ENCODE data around the gene HLA-G. TPM values are rescaled to one million over a fixed set of nuclear protein-coding genes. Genes with fewer than 3 reads are reported as not detected.

Gene HLA-G
- 0.20 TPM in 1 of 2 replicates, not detected in the other for total RNA-seq

GRCh38 chr6:29827579-29828470 is at the start of gene HLA-G:
Gene HLA-G (plus strand): TSS chr6:29827825. CDS start chr6:29827845, 20 bp downstream.

Small RNAs within 50 kb of the gene (small RNA-seq; reads per million reads assigned to genes)
- not detected for gene MICG

Other genes starting within 250 kb of the HLA-G start
- not detected in 2 replicates for gene OR2H2, start 242.7 kb upstream of the HLA-G start, total RNA-seq
- 11.4 and 13.1 TPM in 2 replicates for gene GABBR1, start 194.6 kb upstream of the HLA-G start, total RNA-seq
- not detected in 2 replicates for gene MOG, start 170.7 kb upstream of the HLA-G start, total RNA-seq
- 0.73 and 2.7 TPM in 2 replicates for gene ZFP57, start 146.7 kb upstream of the HLA-G start, total RNA-seq
- gene HLA-F, start 104.4 kb upstream of the HLA-G start, total RNA-seq, result 4.8 and 8.4 TPM in 2 replicates
- gene HLA-A, start 114.7 kb downstream of the HLA-G start, total RNA-seq, result 200 and 228 TPM in 2 replicates
- gene POLR1H, start 233.4 kb downstream of the HLA-G start, total RNA-seq, result 28.7 and 38.6 TPM in 2 replicates
- gene PPP1R11, start 239.4 kb downstream of the HLA-G start, total RNA-seq, result 29.9 and 30.1 TPM in 2 replicates
- not detected in 2 replicates for gene RNF39, start 247.9 kb downstream of the HLA-G start, total RNA-seq